Kidney capillary endothelial cell (primary cell): ENCODE data around the gene SYTL1.
A peak's percentile ranks its signal among the peaks of the same experiment; 100 is the strongest.

ENCODE experiments used
- DNase-seq: peaks from one replicate; pipeline ENCODE4 v3.0.0-alpha.2; 2018; ENCODE audit warnings: low spot score

SYTL1 gene

DNA sequence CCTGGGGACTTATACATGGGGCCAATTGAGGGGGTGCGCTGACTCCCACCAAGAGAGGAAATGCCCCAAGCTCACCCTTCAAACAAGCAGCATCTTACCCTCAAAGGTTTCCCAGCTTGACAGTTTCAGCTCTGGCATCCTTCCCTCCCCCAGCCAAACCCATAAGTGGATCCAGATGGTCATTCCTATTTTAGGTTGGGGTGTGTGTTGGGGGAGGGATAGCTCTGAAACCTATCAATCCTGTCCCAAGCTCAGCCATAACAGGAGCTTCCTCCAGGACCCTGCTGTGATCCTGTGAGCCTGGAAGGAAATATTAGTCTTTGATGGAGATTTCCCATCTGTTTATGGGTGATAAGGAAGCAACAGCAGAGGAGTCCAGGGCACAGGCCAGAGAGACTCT lies 23.2 kb upstream of the SYTL1 start:
- no peak for DNase-seq

DNA sequence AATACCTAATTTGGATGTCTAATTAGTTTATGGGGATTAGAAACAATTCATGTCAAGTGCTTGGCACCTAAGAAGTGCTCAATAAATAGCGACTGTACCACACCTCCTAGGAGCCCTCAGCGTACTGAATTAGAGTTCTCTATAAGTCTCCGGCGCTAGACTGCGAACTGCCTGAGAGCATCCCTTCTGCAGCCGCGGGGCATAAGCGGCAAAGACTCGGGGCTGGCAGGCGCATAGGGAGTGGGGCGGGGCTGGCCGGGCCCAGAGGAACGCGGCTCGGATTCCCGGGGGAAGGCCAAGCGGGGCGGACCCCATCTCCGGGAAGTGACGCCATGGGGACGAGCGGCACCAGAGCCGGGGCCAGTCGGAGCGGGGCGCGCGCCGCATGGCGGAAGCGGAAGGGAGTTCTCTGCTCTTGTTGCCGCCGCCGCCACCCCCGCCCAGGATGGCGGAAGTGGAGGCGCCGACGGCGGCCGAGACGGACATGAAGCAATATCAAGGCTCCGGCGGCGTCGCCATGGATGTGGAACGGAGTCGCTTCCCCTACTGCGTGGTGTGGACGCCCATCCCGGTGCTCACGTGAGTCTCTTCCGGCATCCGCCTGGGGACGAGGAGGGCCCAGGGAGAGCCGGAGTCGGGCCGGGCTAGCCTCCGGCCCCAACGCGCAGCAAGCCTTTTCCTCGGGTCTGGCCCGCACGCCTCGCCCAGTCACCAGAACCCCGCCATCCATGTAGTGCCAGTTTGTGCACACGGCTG lies 19.8 kb upstream of the SYTL1 start, which contains the start of gene TMEM222:
TMEM222 (plus strand) TSS at position 351 of the 756 bp plus-strand sequence; CDS start at position 386, 35 bp downstream.
- DNase-seq, result peak; percentile 96

DNA sequence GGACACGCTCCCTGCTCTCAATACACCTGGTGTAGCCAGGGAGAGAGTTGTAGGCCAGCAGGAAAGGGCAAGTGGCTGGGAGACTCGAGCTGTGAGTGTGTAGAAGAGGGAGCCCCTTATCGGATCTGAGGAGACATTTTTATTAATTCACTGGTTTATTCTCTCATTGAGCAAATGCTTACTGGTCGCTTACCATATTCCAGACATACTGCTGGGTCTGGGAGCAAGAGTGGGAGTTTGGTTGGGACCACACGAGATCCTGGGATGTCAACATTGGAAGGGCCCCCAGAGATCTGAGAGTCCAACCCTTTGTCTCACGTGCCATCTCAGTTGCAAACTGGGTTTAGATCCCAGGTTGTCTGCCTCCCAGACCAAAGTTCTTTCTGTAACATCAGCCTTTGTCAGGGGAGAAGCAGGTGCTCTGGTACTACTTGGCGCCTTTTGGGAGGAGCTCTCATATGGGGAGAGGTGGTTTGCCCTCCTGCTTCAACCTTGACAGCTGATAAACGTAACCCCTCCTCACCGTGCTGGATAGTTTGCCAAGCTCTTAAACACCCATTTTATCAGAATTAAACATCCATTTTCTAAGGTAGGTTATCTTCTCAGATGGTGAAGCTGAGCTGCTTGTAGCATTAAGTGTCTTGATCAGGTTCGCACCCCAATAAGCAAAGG lies 19.1 kb upstream of the SYTL1 start:
- DNase-seq, result no peak

DNA sequence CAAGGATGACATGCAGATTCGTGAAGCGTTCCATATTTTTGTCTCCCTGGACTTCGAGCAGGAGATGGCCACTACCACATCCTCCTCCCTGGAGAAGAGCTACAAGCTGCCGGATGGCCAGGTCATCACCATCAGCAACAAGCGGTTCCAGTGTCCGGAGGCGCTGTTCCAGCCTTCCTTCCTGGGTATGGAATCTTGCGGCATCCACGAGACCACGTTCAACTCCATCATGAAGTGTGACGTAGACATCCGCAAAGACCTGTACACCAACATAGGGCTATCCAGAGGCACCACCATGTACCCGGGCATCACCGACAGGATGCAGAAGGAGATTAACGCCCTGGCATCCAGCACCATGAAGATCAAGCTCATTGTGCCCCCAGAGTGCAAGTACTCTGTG lies 16.5 kb upstream of the SYTL1 start:
- no peak for DNase-seq

DNA sequence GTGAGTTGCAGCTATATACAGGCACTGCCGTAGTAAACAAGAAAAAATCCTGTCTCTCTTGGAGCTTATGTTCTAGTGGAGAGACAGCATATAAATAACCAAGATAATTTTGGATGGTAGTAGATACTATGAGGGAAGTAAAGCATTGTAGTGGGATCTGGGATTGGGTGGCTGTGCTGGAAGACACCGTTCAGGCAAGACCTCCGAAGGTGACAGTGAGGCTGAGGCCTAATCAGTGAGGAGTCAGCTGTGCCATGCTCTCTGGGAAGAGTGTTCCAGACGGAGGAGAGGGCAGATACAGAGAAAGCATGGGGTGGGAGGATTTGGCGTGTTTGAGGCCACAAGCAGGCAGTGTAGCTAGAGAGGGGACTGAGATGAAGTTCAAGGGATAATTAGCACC lies 13.9 kb upstream of the SYTL1 start:
- no peak for DNase-seq

DNA sequence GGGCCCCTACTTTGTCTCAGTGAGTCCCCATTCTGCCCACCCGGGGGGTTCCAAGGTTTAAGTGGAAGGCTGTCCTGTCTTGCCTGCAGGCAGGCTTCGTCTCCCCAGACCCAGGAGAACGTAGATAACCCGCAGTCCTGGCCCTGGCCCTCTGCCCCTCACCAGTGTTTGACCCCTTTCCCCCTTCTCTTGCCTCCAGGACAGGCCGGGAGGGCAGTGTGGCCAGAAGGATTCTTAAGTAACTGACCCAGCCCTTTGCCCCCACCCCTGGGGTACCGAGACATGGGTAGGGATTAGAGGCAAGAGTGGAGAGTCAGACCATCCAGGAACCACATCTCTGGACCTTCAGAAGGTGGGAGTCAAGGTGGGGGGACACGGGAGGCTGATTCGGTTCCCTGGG lies 11.0 kb upstream of the SYTL1 start:
- DNase-seq, result no peak

DNA sequence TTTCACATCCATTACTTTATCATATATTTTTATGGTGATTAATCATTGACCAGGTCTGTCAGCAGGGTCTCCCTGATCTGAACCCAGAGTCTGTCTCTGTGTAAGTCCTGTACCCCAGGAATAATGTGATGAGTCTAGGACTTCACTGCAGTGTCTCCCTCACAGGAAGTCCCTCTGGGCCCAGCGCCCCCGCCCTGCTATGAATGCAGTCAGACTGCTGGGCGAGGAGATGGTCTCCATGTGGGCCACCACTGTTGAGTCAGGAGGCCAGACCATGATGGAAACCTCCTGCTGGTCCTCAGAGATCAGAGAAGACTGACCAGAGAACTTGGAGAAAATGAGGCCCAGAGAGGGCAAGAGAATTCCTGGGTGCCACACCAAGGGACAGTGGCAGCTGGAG lies 10.4 kb upstream of the SYTL1 start:
- no peak for DNase-seq

DNA sequence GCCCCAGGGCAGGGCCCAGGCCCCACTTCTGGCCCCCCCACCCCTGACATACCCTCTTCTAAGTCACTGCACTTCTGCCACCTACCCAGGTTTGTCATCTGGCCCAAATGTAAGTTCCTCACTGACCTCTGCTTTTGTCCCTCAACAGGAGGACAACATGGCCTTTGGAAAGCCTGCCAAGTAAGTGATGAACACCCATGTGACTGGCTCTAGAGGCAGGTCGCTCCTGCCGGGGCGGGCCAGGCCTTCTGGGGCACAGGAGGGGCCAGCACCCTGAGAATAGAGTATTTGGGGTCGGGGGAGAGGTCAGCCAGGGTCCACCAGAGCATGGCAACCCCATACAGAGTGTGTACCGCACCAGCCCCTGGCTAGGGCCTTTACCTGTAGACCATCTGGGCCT lies 9.9 kb upstream of the SYTL1 start:
- DNase-seq, result no peak

DNA sequence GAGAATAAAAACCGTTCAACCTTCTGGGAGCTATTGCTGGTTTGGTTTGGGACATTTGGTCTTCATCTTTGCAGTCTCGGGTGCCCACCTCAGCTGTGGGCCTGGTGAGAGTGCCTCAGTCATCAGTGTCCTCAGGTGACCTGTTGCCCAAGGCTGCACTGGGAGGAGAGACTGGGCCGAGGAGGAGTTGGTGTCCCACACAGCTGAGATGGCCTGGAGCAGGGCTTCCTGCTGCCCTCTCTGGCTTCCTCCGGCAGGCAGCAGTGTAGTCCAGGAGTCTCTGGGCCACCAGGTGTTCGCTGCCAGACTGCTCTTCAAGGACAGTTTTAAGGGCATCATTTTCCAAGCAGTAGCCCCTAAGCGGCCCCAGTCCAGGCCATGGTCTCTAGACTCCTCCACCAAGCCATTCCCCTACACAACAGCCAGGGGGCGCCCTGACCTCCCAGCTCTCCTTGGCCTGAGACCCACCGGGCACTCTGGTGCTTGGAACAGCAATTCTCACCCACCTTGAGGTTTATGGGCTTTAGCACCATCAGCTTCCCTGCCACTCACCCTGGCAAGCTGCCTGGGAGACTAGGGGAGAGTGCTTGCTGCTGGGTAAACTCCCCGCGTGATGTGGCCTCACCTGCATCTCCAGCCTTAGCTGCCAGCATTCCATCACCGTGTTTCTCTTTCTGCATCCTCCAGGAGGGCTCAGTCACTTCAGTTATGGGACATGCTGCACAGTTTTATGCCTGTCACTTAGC lies 9.1 kb upstream of the SYTL1 start:
- DNase-seq, result peak; percentile 40

DNA sequence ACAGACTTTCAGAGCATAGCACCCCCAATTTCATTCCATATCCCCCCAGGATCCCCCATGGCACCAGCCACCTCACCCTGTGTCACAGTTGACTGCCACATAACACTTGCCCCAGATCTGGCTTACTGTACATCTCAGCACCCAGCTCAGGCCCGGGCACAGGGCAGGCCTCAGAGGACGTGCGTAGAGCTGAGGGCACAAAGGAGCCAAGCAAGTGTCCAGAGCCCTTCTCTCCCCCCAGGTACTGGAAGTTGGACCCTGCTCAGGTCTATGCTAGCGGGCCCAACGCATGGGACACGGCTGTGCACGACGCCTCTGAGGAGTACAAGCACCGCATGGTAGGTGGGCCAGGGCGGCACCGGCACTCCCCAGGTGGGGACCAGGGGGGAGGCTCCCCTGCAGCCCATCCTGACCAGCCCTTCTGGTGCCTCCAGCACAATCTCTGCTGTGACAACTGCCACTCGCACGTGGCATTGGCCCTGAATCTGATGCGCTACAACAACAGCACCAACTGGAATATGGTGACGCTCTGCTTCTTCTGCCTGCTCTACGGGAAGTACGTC lies 8.0 kb upstream of the SYTL1 start:
- DNase-seq, result no peak

DNA sequence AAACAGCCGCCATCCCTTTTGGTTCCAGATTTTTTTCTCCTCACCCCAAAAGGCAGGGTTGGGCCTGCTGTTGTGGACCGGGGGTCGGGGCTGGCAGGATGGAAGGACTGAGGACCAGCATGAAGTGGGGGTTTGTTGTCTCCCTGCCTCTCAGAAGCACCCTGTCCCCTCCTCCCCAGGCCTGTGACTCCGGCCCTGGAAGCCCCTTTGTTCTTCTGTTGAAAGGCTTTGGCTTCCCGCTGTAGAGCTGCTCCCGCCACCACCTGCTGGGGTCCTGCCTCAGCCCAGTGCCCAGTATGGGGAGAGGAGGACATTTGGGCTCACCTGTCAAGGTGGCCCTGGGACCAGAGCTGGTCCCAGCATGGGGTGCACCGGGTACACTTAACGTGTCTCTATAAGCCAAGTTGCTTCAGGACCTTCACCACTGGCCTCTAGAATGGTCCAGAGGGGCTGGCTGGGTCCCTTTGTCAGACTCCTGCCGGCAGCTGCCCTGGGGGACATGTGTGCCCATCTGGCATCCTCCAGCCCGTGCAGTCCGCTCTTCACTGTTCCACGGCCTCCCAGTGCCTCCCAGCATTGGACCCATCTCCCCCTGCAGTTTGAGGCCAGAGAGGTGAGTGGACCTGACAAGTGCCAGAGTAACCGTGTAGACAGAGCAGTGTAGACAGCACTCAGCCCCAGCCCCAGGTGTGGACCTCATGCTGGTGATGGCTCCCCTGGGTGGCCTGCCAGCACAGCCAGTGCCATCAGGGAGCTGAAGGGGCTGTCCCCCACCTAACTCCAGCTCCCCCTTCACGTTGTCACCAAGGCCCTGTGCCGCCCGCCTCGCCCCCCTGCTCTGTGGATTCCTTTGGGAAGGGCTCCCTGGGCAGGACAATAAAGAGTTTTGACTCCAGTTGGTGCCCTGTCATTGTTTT lies 6.1 kb upstream of the SYTL1 start:
- no peak for DNase-seq

DNA sequence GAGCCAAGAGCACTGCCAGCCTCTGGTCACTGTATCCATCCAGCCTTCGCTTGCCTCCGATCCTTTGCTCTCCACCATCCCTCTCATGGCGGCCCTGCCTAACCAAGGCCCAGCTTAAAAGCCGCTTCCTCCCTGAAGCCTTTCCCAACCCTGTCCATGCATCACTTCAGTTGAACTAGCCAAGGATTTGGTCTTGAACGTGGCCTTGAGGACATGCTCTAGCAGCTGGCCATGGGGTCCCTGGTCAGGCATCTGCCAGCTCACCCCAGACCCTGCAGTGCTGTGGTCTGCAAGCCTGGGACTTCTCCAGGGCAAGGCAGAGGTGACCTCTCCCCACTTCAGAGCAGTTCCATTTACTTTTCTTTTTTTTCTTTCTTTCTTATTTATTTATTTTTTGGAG lies 5.1 kb upstream of the SYTL1 start:
- DNase-seq, result no peak

DNA sequence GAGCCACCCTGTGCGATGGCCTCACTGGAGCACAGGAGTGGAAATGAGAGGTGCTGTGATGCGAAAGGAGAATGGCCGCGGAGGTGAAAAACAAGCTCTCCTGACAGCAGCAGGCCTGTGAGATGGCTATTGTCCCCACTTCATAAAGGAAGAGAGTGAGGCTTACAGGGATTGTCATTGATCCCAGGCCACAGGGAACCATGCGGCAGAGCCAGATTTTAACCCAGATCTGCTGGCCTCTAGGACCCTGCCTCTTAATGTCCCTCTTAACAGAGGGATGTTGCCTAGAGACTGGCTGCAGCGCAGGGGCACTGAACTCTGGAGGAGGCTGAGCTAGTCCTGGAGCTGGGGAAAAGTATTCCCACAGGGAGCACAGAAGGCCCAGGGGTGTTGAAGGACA lies 3.1 kb upstream of the SYTL1 start:
- DNase-seq, result no peak

DNA sequence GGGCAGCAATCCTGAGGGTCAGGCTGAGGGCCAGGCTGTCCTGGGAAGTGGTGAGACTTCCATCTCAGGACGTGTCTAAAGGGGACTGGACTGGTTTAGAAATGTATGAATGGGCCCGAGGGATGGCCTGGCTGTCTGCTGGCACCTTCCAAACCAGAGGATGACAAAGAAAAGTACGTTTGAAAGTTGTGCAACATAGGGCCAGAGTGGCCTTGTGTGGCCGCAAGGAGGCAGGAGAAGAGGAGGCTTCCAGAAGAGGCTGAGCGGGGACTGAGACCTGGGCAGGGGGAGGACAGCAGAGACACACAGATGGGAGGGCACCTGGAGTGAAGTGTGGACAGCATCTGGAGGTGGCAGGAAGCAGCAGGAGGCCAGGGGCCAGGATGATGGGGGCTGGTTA lies 2.6 kb upstream of the SYTL1 start:
- no peak for DNase-seq

DNA sequence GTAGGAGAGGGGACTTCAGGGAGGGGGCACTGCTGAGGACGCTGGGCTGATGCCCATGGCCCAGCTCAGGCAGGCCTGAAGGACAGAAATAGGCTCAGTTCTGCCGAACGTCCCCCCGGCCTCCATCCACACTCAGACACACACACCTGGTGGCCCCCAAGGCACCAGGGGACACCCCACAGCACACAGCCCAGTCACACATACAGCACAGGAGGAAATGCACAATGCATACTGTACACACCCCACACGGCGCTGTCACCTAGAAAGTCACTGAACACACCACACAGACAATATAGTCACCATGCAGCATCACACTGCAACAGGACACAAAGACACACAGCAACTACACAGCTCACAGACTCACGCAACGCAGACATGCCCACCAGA lies 562 bp downstream of the SYTL1 start:
- no peak for DNase-seq

DNA sequence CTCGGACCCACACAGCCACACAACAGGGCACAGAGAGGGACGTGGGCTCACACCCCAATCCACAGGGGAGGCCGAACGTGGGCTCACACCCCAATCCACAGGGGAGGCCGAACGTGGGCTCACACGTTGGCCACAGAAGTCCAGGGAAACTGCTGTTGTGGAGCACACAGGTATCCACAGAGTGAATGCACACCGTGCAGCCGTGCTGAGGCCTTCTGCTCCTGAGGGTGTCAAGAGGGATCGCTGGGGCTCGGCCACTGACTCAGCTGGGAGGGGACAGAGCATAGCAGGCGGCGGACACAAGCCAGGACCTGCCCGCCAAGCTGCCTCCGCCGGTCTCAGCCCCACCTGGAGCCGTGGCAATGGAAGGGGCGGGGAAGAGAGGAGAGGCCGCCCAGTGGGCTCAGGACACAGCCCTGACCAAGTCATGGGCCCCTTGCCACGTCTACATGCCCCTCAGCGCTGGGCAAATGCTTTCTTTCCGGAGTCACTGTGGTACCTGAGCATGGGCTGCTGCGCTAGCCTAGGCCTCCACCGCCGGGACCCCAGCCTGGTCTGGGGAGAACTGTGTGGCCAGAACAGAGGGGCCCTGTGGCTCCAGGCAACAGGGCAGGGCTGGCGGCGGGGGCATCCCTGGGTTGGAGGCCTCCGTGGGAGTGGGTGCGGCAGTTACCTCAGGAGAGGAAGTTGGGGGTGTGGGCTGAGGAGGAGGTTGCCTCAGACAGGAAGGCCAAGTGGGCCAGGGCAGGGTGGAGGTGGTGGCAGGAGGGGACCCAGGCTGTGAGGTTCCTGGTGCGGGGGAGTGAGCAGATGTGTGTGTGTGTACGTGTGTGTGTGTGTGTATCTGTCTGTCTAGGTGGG lies 1.2 kb downstream of the SYTL1 start:
- no peak for DNase-seq

DNA sequence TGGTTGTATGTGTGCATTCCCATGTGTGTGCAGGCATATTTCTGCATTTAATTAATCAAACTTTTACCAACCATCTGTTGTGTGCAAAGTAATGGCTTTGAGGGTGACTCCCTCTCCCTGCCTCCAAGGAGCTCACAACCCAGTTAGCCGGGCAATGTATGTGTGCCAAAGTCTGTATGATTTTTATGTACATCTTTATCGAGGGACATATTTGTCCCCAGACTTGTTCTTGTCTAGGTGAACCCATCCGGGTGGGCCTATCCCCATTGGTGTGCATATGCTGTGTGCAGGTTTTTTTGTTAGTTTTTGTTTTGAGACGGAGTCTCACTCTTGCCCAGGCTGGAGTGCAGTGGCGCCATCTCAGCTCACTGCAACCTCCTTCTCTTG lies 1.8 kb downstream of the SYTL1 start:
- DNase-seq, result no peak

DNA sequence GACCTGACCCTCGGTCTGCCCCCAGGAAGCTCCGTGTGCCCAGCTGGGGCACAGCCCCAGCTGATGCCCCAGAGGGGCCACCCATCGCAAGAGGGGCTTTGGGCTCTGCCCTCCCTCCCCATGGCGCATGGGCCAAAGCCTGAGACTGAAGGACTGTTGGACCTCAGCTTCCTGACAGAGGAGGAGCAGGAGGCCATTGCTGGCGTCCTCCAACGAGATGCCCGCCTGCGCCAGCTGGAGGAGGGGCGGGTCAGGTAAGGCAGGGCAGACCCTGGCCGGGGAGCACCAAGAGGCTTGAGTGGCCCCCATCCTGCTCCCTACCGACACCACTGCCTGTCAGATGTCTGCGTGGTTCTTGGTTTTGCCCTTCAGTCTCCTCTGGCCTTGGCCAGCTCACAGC lies 3.5 kb downstream of the SYTL1 start:
- no peak for DNase-seq

DNA sequence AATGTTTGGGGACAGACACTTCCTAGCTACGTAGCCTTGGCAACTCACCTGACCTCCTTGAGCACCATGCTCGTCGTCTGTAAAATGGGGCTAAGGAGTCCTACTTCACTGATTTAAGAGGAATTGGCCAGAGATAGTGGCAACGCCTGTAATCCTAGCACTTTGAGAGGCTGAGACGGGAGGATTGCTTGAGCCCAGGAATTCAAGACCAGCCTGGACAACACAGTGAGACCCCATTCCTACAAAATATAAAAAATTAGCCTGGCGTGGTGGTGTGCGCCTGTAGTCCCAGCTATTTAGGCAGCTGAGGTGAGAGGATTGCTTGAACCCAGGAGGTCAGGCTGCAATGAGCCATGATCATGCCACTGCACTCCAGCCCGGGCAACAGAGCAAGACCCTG lies 4.5 kb downstream of the SYTL1 start:
- DNase-seq, result no peak

DNA sequence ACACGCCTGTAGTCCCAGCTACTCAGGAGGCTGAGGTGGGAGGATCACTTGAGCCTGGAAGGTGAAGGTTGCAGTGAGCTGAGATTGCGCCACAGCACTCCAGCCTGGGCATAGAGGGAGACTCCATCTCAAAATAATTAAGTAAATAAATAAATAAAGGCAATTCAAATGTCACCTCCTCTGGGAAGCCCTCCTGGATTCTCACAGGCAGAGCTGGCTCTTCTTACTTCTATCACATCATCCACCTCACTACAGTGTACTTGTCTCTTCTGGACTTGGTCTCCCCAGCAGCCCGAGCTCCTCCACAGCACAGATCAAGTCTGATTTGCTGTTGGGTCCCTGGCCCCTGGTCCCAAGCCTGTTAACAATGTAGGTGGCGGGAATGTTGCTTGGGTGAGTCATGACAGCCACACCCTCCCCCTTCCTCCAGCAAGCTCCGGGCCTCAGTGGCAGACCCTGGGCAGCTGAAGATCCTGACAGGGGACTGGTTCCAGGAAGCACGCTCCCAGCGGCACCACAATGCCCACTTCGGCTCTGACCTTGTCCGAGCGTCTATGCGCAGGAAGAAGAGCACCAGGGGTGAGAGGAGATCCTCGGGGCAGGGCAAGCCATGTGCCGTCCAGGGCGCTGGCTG lies 5.3 kb downstream of the SYTL1 start:
- no peak for DNase-seq
